ENCODE results near the gene SRSF1.

DNA sequence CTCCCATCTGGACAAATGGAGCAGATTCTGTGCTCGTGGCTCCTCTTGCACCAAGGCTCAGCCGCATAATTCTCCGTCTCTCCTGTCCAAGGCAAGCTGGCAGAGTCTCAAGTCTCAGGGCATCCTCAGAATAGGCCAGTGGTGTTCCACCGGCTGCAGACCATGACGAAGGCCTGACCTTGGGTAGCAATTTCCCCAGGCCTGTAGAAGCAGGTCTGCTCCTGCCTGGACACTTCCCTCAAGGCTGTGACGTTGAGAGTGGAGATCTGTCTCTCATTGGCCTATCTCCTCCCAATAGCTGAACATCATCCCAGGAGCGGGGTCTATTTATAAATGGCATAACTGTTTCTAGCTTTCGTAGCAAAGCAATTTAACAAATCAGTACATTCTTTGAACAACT is 33.3 kb upstream of the SRSF1 start:
- TF ChIP-seq TAF1 (IDR thresholded peaks at IDR 0.05; ENCODE audit: borderline replicate concordance, insufficient read depth, low read length) = no peak
- TF ChIP-seq SIN3A (IDR thresholded peaks at IDR 0.05; ENCODE audit: borderline replicate concordance, insufficient read depth, low read length) = no peak

All from PFSK-1 (cell line).